ENCODE measurements around the gene ARHGAP42.

The ARHGAP42 gene

GRCh38 chr11:100820621-100821020 is 133.5 kb downstream of the ARHGAP42 start:
- no peak for DNase-seq (ENCODE audit: insufficient read length, low spot score)

GRCh38 chr11:100821198-100821597 is 134.1 kb downstream of the ARHGAP42 start:
- no peak for TF ChIP-seq CTCF (IDR thresholded peaks at IDR 0.05; ENCODE audit: insufficient read depth, missing control alignments)
- DNase-seq (ENCODE audit: insufficient read length, low spot score) (no peak), FAIRE-seq (no peak)

More at GRCh38 chr11:100820621-100821020, 133.5 kb downstream of the ARHGAP42 start:
- no peak for TF ChIP-seq CTCF (IDR thresholded peaks at IDR 0.05; ENCODE audit: insufficient read depth, missing control alignments)
- no peak for FAIRE-seq

GRCh38 chr11:100823360-100823759 is 136.3 kb downstream of the ARHGAP42 start:
- no peak for TF ChIP-seq CTCF (IDR thresholded peaks at IDR 0.05; ENCODE audit: insufficient read depth, missing control alignments)
- DNase-seq (ENCODE audit: insufficient read length, low spot score) (no peak), FAIRE-seq (no peak)

- no peak for TF ChIP-seq CTCF (IDR thresholded peaks at IDR 0.05; ENCODE audit: insufficient read depth, missing control alignments)
- no peak for FAIRE-seq
- DNase-seq (ENCODE audit: insufficient read length, low spot score) = no peak
Measured at GRCh38 chr11:100824041-100824809, 137.1 kb downstream of the ARHGAP42 start.

GRCh38 chr11:100825626-100826025 is 138.5 kb downstream of the ARHGAP42 start:
- FAIRE-seq (no peak), DNase-seq (ENCODE audit: insufficient read length, low spot score) (no peak)
- TF ChIP-seq CTCF (IDR thresholded peaks at IDR 0.05; ENCODE audit: insufficient read depth, missing control alignments) = no peak

GRCh38 chr11:100827934-100828661 is 141.0 kb downstream of the ARHGAP42 start:
- TF ChIP-seq CTCF (IDR thresholded peaks at IDR 0.05; ENCODE audit: insufficient read depth, missing control alignments) = no peak
- DNase-seq (ENCODE audit: insufficient read length, low spot score) = no peak
- FAIRE-seq = no peak

GRCh38 chr11:100830274-100830673 is 143.2 kb downstream of the ARHGAP42 start:
- FAIRE-seq (no peak), DNase-seq (ENCODE audit: insufficient read length, low spot score) (no peak)
- no peak for TF ChIP-seq CTCF (IDR thresholded peaks at IDR 0.05; ENCODE audit: insufficient read depth, missing control alignments)
